NCI-H345 (cell line): Measurements from ENCODE around the gene ADK.
"Not testable (repeated sequence)": the region's sequence is repeated elsewhere in the genome, so short reads cannot be mapped to it uniquely, and the experiment has no call there.

Experiments
- DNase-seq: peaks from one replicate; lab custom pipeline; 2025; lab: John Stamatoyannopoulos, UW

The ADK gene

DNA sequence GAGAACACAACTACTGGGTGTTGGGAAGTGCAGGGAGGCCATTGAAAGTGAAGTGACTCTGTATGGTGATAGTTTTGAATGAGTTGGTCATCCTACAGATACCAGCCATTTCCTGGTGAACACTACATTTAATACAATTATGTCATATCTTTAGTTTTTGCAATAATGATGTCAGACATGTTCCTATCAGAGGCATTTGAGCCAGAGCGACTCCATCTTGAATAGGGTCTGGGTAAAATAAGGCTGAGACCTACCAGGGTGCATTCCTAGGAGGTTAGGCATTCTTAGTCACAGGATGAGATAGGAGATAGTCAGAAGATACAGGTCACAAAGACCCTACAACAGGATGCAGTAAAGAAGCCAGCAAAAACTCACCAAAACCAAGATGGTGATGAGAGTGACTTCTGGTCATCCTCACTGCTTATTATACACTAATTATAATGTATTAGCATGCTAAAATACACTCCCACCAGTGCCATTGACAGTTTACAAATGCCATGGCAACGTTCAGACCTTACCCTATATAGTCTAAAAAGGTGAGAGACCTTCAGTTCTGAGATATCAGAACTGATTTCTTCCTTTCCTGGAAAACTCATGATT lies 28.2 kb downstream of the ADK start:
- no peak for DNase-seq

- DNase-seq: no peak
Measured at GRCh38 chr10:74186678-74187077, 35.7 kb downstream of the ADK start.

- no peak for DNase-seq
Measured at GRCh38 chr10:74187237-74187636, 36.2 kb downstream of the ADK start.

- not testable (repeated sequence) for DNase-seq
Measured at GRCh38 chr10:74188617-74189016, 37.6 kb downstream of the ADK start.

DNA sequence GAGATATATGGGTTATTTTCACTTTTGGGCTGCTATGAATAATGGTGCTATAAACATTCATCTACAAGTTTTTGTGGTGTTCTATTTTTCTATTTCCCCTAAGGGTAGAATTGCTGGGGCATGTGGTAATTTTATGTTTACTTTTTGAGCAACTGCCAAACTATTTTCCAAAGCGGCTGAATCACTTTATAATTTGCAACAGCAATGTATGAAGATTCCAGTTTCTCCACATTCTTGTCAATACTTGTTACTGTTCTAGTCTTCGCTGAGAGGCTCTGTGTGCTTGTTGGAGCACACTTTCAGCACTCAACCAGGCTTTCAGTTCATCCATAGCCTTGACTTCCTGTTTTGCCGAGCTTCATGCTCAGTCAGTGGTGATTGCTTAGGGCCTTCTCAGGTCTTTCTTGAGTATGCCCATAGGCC lies 39.0 kb downstream of the ADK start:
- DNase-seq: no peak

DNA sequence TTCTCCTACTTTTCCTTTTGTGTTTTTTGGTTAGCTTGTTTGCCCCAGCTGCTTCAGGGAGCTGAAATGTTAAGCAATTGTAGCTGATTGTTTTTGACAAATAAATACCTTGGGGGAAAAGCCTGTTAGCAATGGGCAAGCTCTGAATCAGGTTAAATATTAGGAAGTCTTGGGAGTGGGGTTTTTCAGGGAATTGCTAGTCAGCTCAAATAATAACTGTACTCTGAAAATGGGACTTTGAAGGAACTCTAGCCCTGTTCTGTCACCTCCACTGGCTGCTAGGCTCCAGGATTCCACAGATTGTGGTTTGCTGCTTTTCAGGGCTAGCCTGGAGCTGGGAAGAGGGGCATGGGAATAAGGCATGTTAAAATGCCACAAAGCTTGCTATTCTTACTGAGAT lies 39.5 kb downstream of the ADK start:
- DNase-seq: no peak

DNA sequence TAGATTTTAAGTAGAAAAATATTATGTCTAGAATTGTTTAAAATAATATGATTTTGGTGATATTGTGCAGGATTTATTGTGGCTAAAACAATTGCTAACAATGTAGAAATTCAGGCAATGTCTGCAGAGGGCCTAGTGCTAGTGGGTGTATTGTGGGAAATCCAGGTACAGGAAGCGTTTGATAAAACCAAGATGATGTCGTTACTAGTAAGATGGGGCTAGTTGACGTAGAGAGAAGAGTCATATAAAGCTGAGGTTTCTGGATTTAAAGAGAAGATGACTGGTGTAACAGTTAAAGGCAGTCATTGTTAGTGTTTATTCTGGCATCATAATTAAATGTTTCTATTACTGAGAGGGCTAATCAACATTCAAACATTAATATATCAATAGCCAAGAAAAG lies 43.5 kb downstream of the ADK start:
- DNase-seq: no peak

GRCh38 chr10:74194999-74195398 lies 44.0 kb downstream of the ADK start:
- DNase-seq: no peak

GRCh38 chr10:74199315-74199714 lies 48.3 kb downstream of the ADK start:
- DNase-seq: no peak

GRCh38 chr10:74202356-74202755 lies 51.3 kb downstream of the ADK start:
- DNase-seq: no peak

- peak; percentile 73 for DNase-seq
Measured at GRCh38 chr10:74206746-74207145, 55.7 kb downstream of the ADK start.

DNA sequence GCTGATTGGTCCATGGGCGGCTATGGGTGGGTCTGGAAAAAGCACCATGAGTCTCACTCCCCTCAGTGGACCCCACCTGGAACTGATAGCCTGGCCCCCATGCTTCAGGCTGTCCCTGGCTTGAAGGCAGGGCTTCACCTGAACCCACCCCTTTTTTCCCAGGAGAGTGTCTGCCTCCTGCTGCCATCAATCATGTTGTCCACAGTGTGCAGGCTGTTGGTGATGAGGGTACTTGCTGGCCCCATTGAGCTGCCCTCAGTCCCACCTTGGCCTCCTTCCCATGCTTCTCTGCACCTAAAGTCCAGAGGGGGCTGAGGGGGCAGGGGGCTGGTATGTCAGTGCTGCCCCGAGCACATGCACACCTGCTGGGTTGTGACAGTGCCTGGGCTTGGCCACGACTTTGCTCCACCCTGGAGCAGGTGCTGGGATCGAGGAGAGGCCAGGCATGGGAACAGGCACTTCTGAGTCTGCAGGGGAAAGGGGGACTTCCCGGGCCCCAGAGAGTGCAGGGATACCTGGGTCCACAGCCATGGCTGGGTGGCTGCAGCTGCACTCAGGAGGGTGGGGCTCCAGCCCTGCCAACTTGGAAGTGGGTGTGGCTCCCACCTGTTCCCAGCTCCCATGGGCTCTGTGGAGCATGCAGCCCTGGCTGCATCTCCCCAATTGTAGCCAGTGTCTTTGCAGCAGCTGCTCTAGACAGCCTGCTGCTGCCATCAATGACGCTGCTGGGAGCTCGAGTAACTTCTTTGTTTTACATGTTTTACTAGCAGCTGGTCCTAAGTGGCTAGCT lies 56.9 kb downstream of the ADK start:
- peak; percentile 89 for DNase-seq

GRCh38 chr10:74208997-74209396 lies 58.0 kb downstream of the ADK start:
- DNase-seq: no peak

DNA sequence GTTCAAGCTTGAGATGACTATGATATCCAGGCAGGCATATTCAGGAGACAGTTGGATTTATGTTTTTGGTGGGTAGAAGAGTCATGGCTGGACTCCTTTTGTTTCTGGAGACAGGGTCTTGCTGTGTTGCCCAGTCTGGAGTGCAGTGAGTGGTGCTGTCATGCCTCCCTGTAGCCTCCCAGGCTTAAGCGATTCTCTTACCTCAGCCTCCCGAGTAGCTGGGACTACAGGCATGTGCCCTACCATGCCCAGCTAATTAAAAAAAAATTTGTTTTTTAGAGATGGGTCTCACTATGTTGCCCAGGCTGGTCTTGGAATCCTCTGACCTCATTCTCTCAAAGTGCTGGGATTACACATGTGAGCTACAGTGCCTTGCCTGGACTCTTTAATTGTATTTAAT lies 62.0 kb downstream of the ADK start:
- no peak for DNase-seq

DNA sequence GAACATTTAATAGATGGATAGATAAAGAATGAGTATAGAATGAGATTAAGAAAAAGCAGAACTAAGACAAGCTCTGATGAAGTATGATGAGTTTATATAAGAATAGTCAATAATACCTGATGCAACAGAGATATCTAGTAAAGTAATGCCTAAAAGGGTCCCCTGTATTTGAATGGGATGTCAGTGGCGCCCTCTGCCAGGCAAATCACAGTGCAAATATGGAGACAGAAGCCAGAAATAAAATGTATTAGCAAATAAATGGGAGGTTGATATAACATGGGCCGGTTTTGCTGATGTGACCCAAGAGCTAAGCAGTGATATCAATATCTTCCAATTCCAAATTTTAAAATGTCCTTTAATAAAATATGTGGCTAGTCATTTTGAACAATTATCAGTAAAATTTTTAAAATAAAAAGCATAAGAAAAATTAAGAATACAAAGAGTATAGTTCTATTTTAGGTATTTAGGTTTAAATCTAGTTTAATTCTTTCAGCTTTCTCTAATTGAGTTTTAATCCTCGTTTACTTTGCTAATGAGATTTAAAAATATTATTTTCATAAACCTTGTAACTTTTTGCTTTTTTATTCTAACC lies 62.6 kb downstream of the ADK start:
- no peak for DNase-seq

DNA sequence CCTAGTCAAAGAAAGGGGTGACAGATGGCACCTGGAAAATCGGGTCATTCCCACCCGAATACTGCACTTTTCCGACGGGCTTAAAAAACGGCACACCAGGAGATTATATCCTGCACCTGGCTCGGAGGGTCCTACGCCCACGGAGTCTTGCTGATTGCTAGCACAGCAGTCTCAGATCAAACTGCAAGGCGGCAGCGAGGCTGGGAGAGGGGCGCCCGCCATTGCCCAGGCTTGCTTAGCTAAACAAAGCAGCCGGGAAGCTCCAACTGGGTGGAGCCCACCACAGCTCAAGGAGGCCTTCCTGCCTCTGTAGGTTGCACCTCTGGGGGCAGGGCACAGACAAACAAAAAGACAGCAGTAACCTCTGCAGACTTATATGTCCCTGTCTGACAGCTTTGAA lies 66.1 kb downstream of the ADK start:
- not testable (repeated sequence) for DNase-seq

DNA sequence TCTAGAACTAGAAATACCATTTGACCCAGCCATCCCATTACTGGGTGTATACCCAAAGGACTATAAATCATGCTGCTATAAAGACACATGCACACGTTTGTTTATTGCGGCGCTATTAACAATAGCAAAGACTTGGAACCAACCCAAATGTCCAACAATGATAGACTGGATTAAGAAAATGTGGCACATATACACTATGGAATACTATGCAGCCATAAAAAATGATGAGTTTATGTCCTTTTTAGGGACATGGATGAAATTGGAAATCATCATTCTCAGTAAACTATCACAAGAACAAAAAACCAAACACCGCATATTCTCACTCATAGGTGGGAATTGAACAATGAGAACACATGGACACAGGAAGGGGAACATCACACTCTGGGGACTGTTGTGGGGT lies 71.4 kb downstream of the ADK start:
- not testable (repeated sequence) for DNase-seq

DNA sequence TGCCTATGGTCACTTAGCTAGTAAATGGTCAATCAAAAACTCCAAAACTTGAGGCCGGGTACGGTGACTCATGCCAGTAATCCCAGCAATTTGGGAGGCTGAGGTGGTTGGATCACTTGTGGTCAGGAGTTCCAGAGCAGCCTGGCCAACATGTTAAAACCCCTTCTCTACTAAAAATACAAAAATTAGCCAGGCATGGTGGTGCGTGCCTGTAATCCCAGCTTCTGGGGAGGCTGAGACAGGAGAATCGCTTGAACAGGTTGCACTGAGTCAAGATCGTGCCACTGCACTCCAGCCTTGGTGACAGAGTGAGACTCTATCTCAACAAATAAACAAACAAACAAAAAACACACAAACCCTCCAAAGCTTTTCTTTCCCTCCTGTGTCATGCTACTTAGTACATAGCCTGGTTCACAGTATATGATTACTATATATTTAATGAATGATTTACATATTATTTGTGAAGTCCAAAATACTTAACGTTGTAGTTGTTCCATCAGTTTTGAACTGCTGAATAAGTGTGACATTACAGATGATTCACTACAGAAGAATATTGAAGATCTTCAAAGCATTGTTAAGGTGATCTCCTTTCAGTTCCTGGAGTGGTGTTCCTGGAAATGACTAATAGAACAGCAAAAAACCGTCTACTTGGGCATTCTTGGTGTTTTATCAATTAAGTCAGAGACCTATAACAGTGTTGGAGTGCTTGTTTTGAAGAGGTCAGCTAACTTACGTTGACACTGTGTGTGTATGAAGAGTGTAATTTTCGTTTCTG lies 72.9 kb downstream of the ADK start:
- no peak for DNase-seq

DNA sequence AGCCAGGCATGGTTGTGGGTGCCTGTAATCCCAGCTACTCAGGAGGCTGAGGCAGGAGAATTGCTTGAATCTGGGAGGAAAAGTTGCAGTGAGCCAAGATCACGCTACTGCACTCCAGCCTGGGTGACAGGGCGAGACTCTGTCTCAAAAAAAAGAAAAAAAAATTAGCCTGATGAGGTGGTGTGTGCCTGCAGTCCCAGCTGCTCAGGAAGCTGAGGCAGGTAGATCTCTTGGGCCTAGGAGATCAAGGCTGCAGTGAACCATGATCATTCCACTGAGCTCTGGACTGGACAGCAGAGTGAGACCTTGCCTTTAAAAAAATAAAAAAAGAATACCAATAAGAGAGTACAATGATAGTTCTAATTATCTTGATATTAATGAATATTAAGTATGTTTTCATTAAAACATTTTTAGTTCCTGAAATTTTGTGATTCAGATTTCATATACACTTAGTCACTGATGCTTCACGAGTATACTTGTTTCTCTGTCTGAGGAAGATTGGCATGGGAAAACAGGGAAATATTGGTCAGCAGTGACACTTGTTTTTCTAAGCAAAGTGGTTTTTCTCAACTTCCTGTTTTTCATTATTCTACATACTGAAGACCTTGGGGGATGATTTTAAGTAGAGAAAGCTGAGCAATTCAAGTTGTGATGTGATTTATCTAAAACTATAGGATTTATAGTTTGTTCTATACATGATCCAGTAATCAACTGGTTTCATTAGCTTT lies 76.8 kb downstream of the ADK start:
- DNase-seq: no peak

DNA sequence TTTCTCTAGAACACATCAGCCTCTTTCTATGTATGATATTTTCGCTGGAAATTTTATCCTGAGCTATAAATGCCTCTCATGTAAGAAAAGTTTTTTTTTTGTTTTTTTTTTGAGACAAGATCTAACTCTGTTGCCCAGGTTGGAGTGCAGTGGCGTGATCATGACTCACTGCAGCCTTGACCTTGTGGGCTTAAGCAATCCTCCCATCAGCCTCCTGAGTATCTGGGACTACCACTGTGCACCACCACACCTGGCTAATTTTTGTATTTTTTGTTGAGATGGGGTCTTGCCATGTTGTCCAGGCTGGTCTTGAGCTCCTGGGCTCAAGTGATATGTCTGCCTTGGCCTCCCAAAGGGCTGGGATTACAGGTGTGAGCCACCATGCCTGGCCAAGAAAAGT lies 80.4 kb downstream of the ADK start:
- no peak for DNase-seq

GRCh38 chr10:74233281-74233680 lies 82.3 kb downstream of the ADK start:
- DNase-seq: no peak

- no peak for DNase-seq
Measured at GRCh38 chr10:74234569-74234968, 83.5 kb downstream of the ADK start.
